Parathyroid adenoma (tissue), 2 donors: ENCODE measurements around the gene CAMKMT.

Experiments used
- H2AFZ ChIP-seq: fragments of 300-600 bp; sonication (generic); one replicate; pipeline ENCODE4 v1.7.0; 2017; ENCODE audit warnings: antibody characterized with exemption, mild to moderate bottlenecking
- H3K27ac ChIP-seq: fragments of 300-600 bp; sonication (generic); one replicate; pipeline ENCODE4 v1.7.0; 2017
- H3K27me3 ChIP-seq: fragments of 300-600 bp; sonication (generic); one replicate; pipeline ENCODE4 v1.7.0; 2017; ENCODE audit warnings: low read length; ENCODE audit not compliant: control insufficient read depth, insufficient read depth
- H3K36me3 ChIP-seq: fragments of 300-600 bp; sonication (generic); one replicate; pipeline ENCODE4 v1.7.0; 2017; ENCODE audit warnings: low read length; ENCODE audit not compliant: control insufficient read depth, insufficient read depth
- H3K4me1 ChIP-seq: fragments of 300-600 bp; sonication (generic); one replicate; pipeline ENCODE4 v1.7.0; 2017; ENCODE audit warnings: control low read depth
- H3K4me2 ChIP-seq: fragments of 300-600 bp; sonication (generic); one replicate; pipeline ENCODE4 v1.7.0; 2017; ENCODE audit warnings: low read length
- H3K4me3 ChIP-seq: fragments of 300-600 bp; sonication (generic); one replicate; pipeline ENCODE4 v1.7.0; 2017; ENCODE audit warnings: low read depth, low read length
- H3K79me2 ChIP-seq: fragments of 300-600 bp; sonication (generic); one replicate; pipeline ENCODE4 v1.7.0; 2017; ENCODE audit warnings: control low read depth
- H3K9ac ChIP-seq: fragments of 300-600 bp; sonication (generic); one replicate; pipeline ENCODE4 v1.7.0; 2017; ENCODE audit warnings: mild to moderate bottlenecking
- H3K9me3 ChIP-seq: fragments of 300-600 bp; sonication (generic); one replicate; pipeline ENCODE4 v1.7.0; 2017; ENCODE audit warnings: low read length; ENCODE audit not compliant: control insufficient read depth
- CTCF ChIP-seq: fragments of 300-600 bp; sonication (generic); IDR thresholded peaks from one replicate; pipeline ENCODE4 v1.7.0; 2017; ENCODE audit warnings: antibody characterized with exemption, mild to moderate bottlenecking
- donor health status: primary hyperparathyroidism.

The CAMKMT gene

GRCh38 chr2:44599130-44599529 lies 237.4 kb downstream of the CAMKMT start:
- H3K4me1 ChIP-seq: no peaks in the 10 kb centered on the region
- H3K4me3 ChIP-seq: no peak overlapping the region
- H2AFZ ChIP-seq: no peak overlapping the region
- no peaks in the 10 kb centered on the region for H3K9me3 ChIP-seq
- no peaks in the 10 kb centered on the region for H3K79me2 ChIP-seq
- no peaks in the 10 kb centered on the region for H3K36me3 ChIP-seq
- H3K9ac ChIP-seq: no peak overlapping the region
- no peaks in the 10 kb centered on the region for H3K27me3 ChIP-seq
- no peak overlapping the region for H3K4me2 ChIP-seq
- H3K27ac ChIP-seq: no peak overlapping the region
- no peak for TF ChIP-seq CTCF

GRCh38 chr2:44602446-44602845 lies 240.7 kb downstream of the CAMKMT start:
- H3K9me3 ChIP-seq: no peaks in the 10 kb centered on the region
- no peak overlapping the region for H3K27ac ChIP-seq
- H3K4me1 ChIP-seq: peaks cover 3% of the 10 kb centered on the region
- H3K4me3 ChIP-seq: no peak overlapping the region
- no peak overlapping the region for H3K4me2 ChIP-seq
- no peak overlapping the region for H3K9ac ChIP-seq
- H3K79me2 ChIP-seq: no peaks in the 10 kb centered on the region
- no peaks in the 10 kb centered on the region for H3K36me3 ChIP-seq
- TF ChIP-seq CTCF: no peak
- H2AFZ ChIP-seq: no peak overlapping the region
- no peaks in the 10 kb centered on the region for H3K27me3 ChIP-seq

- no peaks in the 10 kb centered on the region for H3K36me3 ChIP-seq
- H3K9me3 ChIP-seq: no peaks in the 10 kb centered on the region
- H3K27ac ChIP-seq: no peak overlapping the region
- TF ChIP-seq CTCF: no peak
- no peak overlapping the region for H3K9ac ChIP-seq
- H3K4me3 ChIP-seq: no peak overlapping the region
- H3K27me3 ChIP-seq: no peaks in the 10 kb centered on the region
- peaks cover 3% of the 10 kb centered on the region for H3K4me1 ChIP-seq
- H3K79me2 ChIP-seq: no peaks in the 10 kb centered on the region
- H2AFZ ChIP-seq: no peak overlapping the region
- no peak overlapping the region for H3K4me2 ChIP-seq
Measured at GRCh38 chr2:44605511-44605910, 243.8 kb downstream of the CAMKMT start.

- peaks cover 3% of the 10 kb centered on the region for H3K4me1 ChIP-seq
- no peak overlapping the region for H3K4me2 ChIP-seq
- no peak overlapping the region for H3K9ac ChIP-seq
- no peaks in the 10 kb centered on the region for H3K36me3 ChIP-seq
- H3K27me3 ChIP-seq: no peaks in the 10 kb centered on the region
- H2AFZ ChIP-seq: no peak overlapping the region
- H3K9me3 ChIP-seq: no peaks in the 10 kb centered on the region
- H3K27ac ChIP-seq: no peak overlapping the region
- H3K79me2 ChIP-seq: no peaks in the 10 kb centered on the region
- no peak overlapping the region for H3K4me3 ChIP-seq
- no peak for TF ChIP-seq CTCF
Measured at GRCh38 chr2:44612276-44612675, 250.5 kb downstream of the CAMKMT start.

GRCh38 chr2:44614940-44615339 lies 253.2 kb downstream of the CAMKMT start:
- TF ChIP-seq CTCF: no peak
- H3K79me2 ChIP-seq: no peaks in the 10 kb centered on the region
- H3K9me3 ChIP-seq: no peaks in the 10 kb centered on the region
- H3K9ac ChIP-seq: no peak overlapping the region
- no peaks in the 10 kb centered on the region for H3K27me3 ChIP-seq
- no peak overlapping the region for H3K4me3 ChIP-seq
- no peak overlapping the region for H3K27ac ChIP-seq
- H3K36me3 ChIP-seq: no peaks in the 10 kb centered on the region
- peaks cover 3% of the 10 kb centered on the region for H3K4me1 ChIP-seq
- no peak overlapping the region for H2AFZ ChIP-seq
- no peak overlapping the region for H3K4me2 ChIP-seq
